ENCODE results near the gene RGS17.

The RGS17 gene

GRCh38 chr6:153096031-153096430 is 35.1 kb downstream of the RGS17 start:
- no peak for DNase-seq (ENCODE audit: low read depth)
- no peak overlapping the region for H3K4me3 ChIP-seq (ENCODE audit: low read length)
- no peak for TF ChIP-seq CTCF (conservative IDR thresholded peaks at IDR 0.05; ENCODE audit: low read depth, low read length)

GRCh38 chr6:153092082-153093013 is 38.7 kb downstream of the RGS17 start:
- H3K4me3 ChIP-seq (ENCODE audit: low read length) = no peak overlapping the region
- no peak for TF ChIP-seq CTCF (conservative IDR thresholded peaks at IDR 0.05; ENCODE audit: low read depth, low read length)

GRCh38 chr6:153090241-153090930 is 40.7 kb downstream of the RGS17 start:
- no peak overlapping the region for H3K4me3 ChIP-seq (ENCODE audit: low read length)
- TF ChIP-seq CTCF (conservative IDR thresholded peaks at IDR 0.05; ENCODE audit: low read depth, low read length) = no peak
- peak; percentile 42 for DNase-seq (ENCODE audit: low read depth)

More at GRCh38 chr6:153092082-153093013, 38.7 kb downstream of the RGS17 start:
- no peak for DNase-seq (ENCODE audit: low read depth)

- no peak overlapping the region for H3K4me3 ChIP-seq (ENCODE audit: low read length)
- DNase-seq (ENCODE audit: low read depth) = no peak
- no peak for TF ChIP-seq CTCF (conservative IDR thresholded peaks at IDR 0.05; ENCODE audit: low read depth, low read length)
These were observed 42.3 kb downstream of the RGS17 start for GRCh38 chr6:153088796-153089195.

GRCh38 chr6:153087436-153087835 is 43.6 kb downstream of the RGS17 start:
- no peak for TF ChIP-seq CTCF (conservative IDR thresholded peaks at IDR 0.05; ENCODE audit: low read depth, low read length)
- H3K4me3 ChIP-seq (ENCODE audit: low read length) = no peak overlapping the region
- DNase-seq (ENCODE audit: low read depth) = no peak

GRCh38 chr6:153086225-153086990 is 44.7 kb downstream of the RGS17 start:
- no peak for TF ChIP-seq CTCF (conservative IDR thresholded peaks at IDR 0.05; ENCODE audit: low read depth, low read length)
- H3K4me3 ChIP-seq (ENCODE audit: low read length) = no peak overlapping the region
- no peak for DNase-seq (ENCODE audit: low read depth)

All from retinal pigment epithelial cell (primary cell).